IMR-90 (cell line): ENCODE data around the gene COG4.

Experiments
- BHLHE40 ChIP-seq: fragments of 150-350 bp; IDR thresholded peaks from 2 replicates; pipeline ENCODE4 v1.6.1; 2016; ENCODE audit warnings: mild to moderate bottlenecking, low read depth, low read length
- CEBPB ChIP-seq: IDR thresholded peaks from 2 replicates; pipeline ENCODE4 v1.6.1; 2012; ENCODE audit warnings: low read depth, low read length, improper control_type of control experiment
- ELK1 ChIP-seq: fragments of 150-350 bp; IDR thresholded peaks from 2 replicates; pipeline ENCODE4 v1.6.1; 2016; ENCODE audit warnings: low read depth, mild to moderate bottlenecking, low read length, moderate library complexity, borderline replicate concordance
- MAFK ChIP-seq: IDR thresholded peaks from 2 replicates; pipeline ENCODE4 v1.6.1; 2012; ENCODE audit warnings: low read depth, low read length, improper control_type of control experiment
- MAZ ChIP-seq: IDR thresholded peaks from 2 replicates; pipeline ENCODE4 v1.6.1; 2012; ENCODE audit warnings: low read depth, mild to moderate bottlenecking, low read length, improper control_type of control experiment, moderate library complexity, borderline replicate concordance
- MXI1 ChIP-seq: IDR thresholded peaks from 2 replicates; pipeline ENCODE4 v1.6.1; 2012; ENCODE audit warnings: low read depth, mild to moderate bottlenecking, low read length, moderate library complexity, borderline replicate concordance
- NFE2L2 ChIP-seq: fragments of 150-350 bp; IDR thresholded peaks from 2 replicates; pipeline ENCODE4 v1.6.1; 2016; ENCODE audit warnings: low read depth, mild to moderate bottlenecking, low read length
- POLR2A ChIP-seq: IDR thresholded peaks from 2 replicates; pipeline ENCODE4 v1.6.1; 2012; ENCODE audit warnings: mild to moderate bottlenecking, low read depth, low read length
- RAD21 ChIP-seq: IDR thresholded peaks from 2 replicates; pipeline ENCODE4 v1.6.1; 2012; ENCODE audit warnings: low read length, improper control_type of control experiment
- SMC3 ChIP-seq: fragments of 150-350 bp; IDR thresholded peaks from 2 replicates; pipeline ENCODE4 v1.6.1; 2016; ENCODE audit warnings: low read depth, mild to moderate bottlenecking, antibody characterized with exemption, low read length, moderate library complexity
- USF2 ChIP-seq: fragments of 150-350 bp; IDR thresholded peaks from 2 replicates; pipeline ENCODE4 v1.6.1; 2017; ENCODE audit warnings: mild to moderate bottlenecking, antibody characterized with exemption, low read length, low read depth
- TF ChIP-seq, protein P1 (sequence below): conservative IDR thresholded peaks from 2 replicates; pipeline ENCODE4 v1.5.1; 2012; ENCODE audit warnings: mild to moderate bottlenecking, low read depth, low read length, improper control_type of control experiment

DNA sequence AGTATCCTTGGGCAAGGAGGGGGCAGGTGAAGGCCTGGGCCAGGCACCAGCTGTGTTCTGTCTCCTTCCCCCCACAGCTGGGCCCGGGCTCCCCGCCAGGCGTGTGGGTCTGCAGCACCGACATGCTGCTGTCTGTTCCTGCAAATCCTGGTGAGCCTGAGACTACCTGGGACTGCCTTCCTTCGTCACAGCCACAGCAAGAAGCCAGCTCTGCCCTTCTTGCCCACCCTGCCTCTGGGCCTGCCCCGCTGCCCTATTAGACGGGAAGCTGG lies 56.6 kb downstream of the COG4 start:
- TF ChIP-seq, protein P1, sequence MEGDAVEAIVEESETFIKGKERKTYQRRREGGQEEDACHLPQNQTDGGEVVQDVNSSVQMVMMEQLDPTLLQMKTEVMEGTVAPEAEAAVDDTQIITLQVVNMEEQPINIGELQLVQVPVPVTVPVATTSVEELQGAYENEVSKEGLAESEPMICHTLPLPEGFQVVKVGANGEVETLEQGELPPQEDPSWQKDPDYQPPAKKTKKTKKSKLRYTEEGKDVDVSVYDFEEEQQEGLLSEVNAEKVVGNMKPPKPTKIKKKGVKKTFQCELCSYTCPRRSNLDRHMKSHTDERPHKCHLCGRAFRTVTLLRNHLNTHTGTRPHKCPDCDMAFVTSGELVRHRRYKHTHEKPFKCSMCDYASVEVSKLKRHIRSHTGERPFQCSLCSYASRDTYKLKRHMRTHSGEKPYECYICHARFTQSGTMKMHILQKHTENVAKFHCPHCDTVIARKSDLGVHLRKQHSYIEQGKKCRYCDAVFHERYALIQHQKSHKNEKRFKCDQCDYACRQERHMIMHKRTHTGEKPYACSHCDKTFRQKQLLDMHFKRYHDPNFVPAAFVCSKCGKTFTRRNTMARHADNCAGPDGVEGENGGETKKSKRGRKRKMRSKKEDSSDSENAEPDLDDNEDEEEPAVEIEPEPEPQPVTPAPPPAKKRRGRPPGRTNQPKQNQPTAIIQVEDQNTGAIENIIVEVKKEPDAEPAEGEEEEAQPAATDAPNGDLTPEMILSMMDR, result no peak
- no peak for TF ChIP-seq BHLHE40
- no peak for TF ChIP-seq RAD21
- no peak for TF ChIP-seq POLR2A
- no peak for TF ChIP-seq MAZ
- TF ChIP-seq SMC3, result no peak
- TF ChIP-seq MXI1, result no peak
- no peak for TF ChIP-seq USF2
- TF ChIP-seq MAFK, result no peak
- TF ChIP-seq CEBPB, result no peak
- TF ChIP-seq NFE2L2, result no peak
- no peak for TF ChIP-seq ELK1
